ENCODE measurements around the gene AGBL1.
A peak's percentile ranks its signal among the peaks of the same experiment; 100 is the strongest.

The AGBL1 gene

GRCh38 chr15:86659724-86660411 is 580.2 kb downstream of the AGBL1 start:
- no peak for DNase-seq

- no peak for DNase-seq
Observed at GRCh38 chr15:86661580-86661979, 581.9 kb downstream of the AGBL1 start.

- DNase-seq = no peak
Observed at GRCh38 chr15:86663304-86663703, 583.6 kb downstream of the AGBL1 start.

GRCh38 chr15:86663979-86664378 is 584.3 kb downstream of the AGBL1 start:
- no peak for DNase-seq

- no peak for DNase-seq
Observed at GRCh38 chr15:86664581-86664980, 584.9 kb downstream of the AGBL1 start.

GRCh38 chr15:86676002-86676401 is 596.3 kb downstream of the AGBL1 start:
- no peak for DNase-seq

GRCh38 chr15:86677278-86677677 is 597.6 kb downstream of the AGBL1 start:
- no peak for DNase-seq

GRCh38 chr15:86685263-86685662 is 605.6 kb downstream of the AGBL1 start:
- DNase-seq = no peak

- DNase-seq = no peak
Observed at GRCh38 chr15:86689006-86689405, 609.3 kb downstream of the AGBL1 start.

- DNase-seq = no peak
Observed at GRCh38 chr15:86690566-86690965, 610.9 kb downstream of the AGBL1 start.

GRCh38 chr15:86691091-86691663 is 611.5 kb downstream of the AGBL1 start:
- no peak for DNase-seq

GRCh38 chr15:86700864-86701610 is 621.4 kb downstream of the AGBL1 start:
- DNase-seq = no peak

GRCh38 chr15:86701611-86701963 is 621.9 kb downstream of the AGBL1 start:
- DNase-seq = no peak

- DNase-seq = no peak
Observed at GRCh38 chr15:86706813-86707212, 627.1 kb downstream of the AGBL1 start.

- DNase-seq = no peak
Observed at GRCh38 chr15:86711476-86711875, 631.8 kb downstream of the AGBL1 start.

- no peak for DNase-seq
Observed at GRCh38 chr15:86714241-86714640, 634.6 kb downstream of the AGBL1 start.

- no peak for DNase-seq
Observed at GRCh38 chr15:86725628-86726027, 646.0 kb downstream of the AGBL1 start.

GRCh38 chr15:86735247-86736040 is 655.8 kb downstream of the AGBL1 start:
- peak; percentile 26 for DNase-seq

GRCh38 chr15:86741917-86742316 is 662.2 kb downstream of the AGBL1 start:
- no peak for DNase-seq

- peak; percentile 21 for DNase-seq
Observed at GRCh38 chr15:86743283-86743903, 663.7 kb downstream of the AGBL1 start.

GRCh38 chr15:86744198-86744780 is 664.6 kb downstream of the AGBL1 start:
- no peak for DNase-seq

GRCh38 chr15:86751116-86751515 is 671.4 kb downstream of the AGBL1 start:
- no peak for DNase-seq

GRCh38 chr15:86754846-86755245 is 675.2 kb downstream of the AGBL1 start:
- no peak for DNase-seq

Measured in NCI-H69 (cell line).